NCI-H1048 (cell line): ENCODE measurements around the gene SMAP1.
"Not testable (repeated sequence)": the region's sequence is repeated elsewhere in the genome, so short reads cannot be mapped to it uniquely, and the experiment has no call there.

ENCODE experiments used
- DNase-seq: peaks from one replicate; lab custom pipeline; 2025; lab: John Stamatoyannopoulos, UW

Gene SMAP1

GRCh38 chr6:70742462-70742861, 74.8 kb downstream of the SMAP1 start:
- DNase-seq: not testable (repeated sequence)

GRCh38 chr6:70753870-70754380, 86.2 kb downstream of the SMAP1 start:
- DNase-seq: no peak

GRCh38 chr6:70758883-70759282, 91.2 kb downstream of the SMAP1 start:
- no peak for DNase-seq

GRCh38 chr6:70763754-70764510, 96.2 kb downstream of the SMAP1 start:
- no peak for DNase-seq

- DNase-seq: no peak
These were observed 97.0 kb downstream of the SMAP1 start for GRCh38 chr6:70764706-70765105.

GRCh38 chr6:70771351-70771750, 103.7 kb downstream of the SMAP1 start:
- DNase-seq: not testable (repeated sequence)

GRCh38 chr6:70779934-70780333, 112.3 kb downstream of the SMAP1 start:
- no peak for DNase-seq

- no peak for DNase-seq
These were observed 123.0 kb downstream of the SMAP1 start for GRCh38 chr6:70790483-70791224.

GRCh38 chr6:70797625-70798024, 129.9 kb downstream of the SMAP1 start:
- no peak for DNase-seq

- no peak for DNase-seq
These were observed 138.4 kb downstream of the SMAP1 start for GRCh38 chr6:70806086-70806485.

GRCh38 chr6:70811788-70812187, 144.1 kb downstream of the SMAP1 start:
- DNase-seq: no peak

- DNase-seq: no peak
These were observed 146.2 kb downstream of the SMAP1 start for GRCh38 chr6:70813885-70814284.

- DNase-seq: no peak
These were observed 152.0 kb downstream of the SMAP1 start for GRCh38 chr6:70819646-70820045.

- DNase-seq: no peak
These were observed 153.1 kb downstream of the SMAP1 start for GRCh38 chr6:70820778-70821177.

GRCh38 chr6:70821751-70822150, 154.1 kb downstream of the SMAP1 start:
- DNase-seq: no peak

GRCh38 chr6:70823651-70824050, 156.0 kb downstream of the SMAP1 start:
- DNase-seq: no peak

- DNase-seq: no peak
These were observed 163.7 kb downstream of the SMAP1 start for GRCh38 chr6:70831427-70831826.

- no peak for DNase-seq
These were observed 166.8 kb downstream of the SMAP1 start for GRCh38 chr6:70834520-70834919.

GRCh38 chr6:70838907-70839285, 171.2 kb downstream of the SMAP1 start:
- DNase-seq: no peak

GRCh38 chr6:70839286-70840266, 171.9 kb downstream of the SMAP1 start:
- no peak for DNase-seq

- no peak for DNase-seq
These were observed 173.4 kb downstream of the SMAP1 start for GRCh38 chr6:70841112-70841511.

- no peak for DNase-seq
These were observed 174.9 kb downstream of the SMAP1 start for GRCh38 chr6:70842541-70842940.
